ENCODE measurements around the gene RBFOX1. TPM values are rescaled to one million over a fixed set of nuclear protein-coding genes. Genes with fewer than 3 reads are reported as not detected.

Gene RBFOX1
- total and polyA plus RNA-seq, 9 donors: 0.28 to 2.6 (median 0.48) TPM; not detected in 2

GRCh38 chr16:7380441-7380840, 47.8 kb downstream of the RBFOX1 start:
- WGBS, 3 donors: 8 to 50% (median 12%) methylated on average over 5 of the region's 5 CpGs
- DNase-seq: no peak
- H3K4me3 ChIP-seq: no peak overlapping the region
- TF ChIP-seq EP300 (IDR thresholded peaks at IDR 0.05) (no peak), POLR2A (IDR thresholded peaks at IDR 0.05) (no peak), CTCF (IDR thresholded peaks at IDR 0.05) (no peak)
- H3K9me3 ChIP-seq: no peaks in the 10 kb centered on the region
- H3K4me1 ChIP-seq (ENCODE audit: insufficient read depth): no peaks in the 10 kb centered on the region
- no peak overlapping the region for H3K27ac ChIP-seq
- no peaks in the 10 kb centered on the region for H3K27me3 ChIP-seq
- H3K36me3 ChIP-seq: no peaks in the 10 kb centered on the region
- intact Hi-C loops (cut with DNase I): no loop called here

- Histone ChIP-seq H3K27ac (no peak overlapping the region), H3K9me3 (no peaks in the 10 kb centered on the region), H3K36me3 (no peaks in the 10 kb centered on the region), H3K4me1 (ENCODE audit: insufficient read depth) (no peaks in the 10 kb centered on the region), H3K4me3 (no peak overlapping the region), H3K27me3 (no peaks in the 10 kb centered on the region)
- no peak for DNase-seq
- 3 to 33% (median 8%) methylated on average over 3 of the region's 3 CpGs for WGBS, 3 donors
- intact Hi-C loops (cut with DNase I): no loop called here
- no peak for TF ChIP-seq EP300 (IDR thresholded peaks at IDR 0.05)
- TF ChIP-seq CTCF (IDR thresholded peaks at IDR 0.05): no peak
- TF ChIP-seq POLR2A (IDR thresholded peaks at IDR 0.05): no peak
These were observed 48.3 kb downstream of the RBFOX1 start for GRCh38 chr16:7380911-7381310.

- 79 to 80% (median 79%) methylated on average over 6 of the region's 6 CpGs for WGBS, 3 donors
- intact Hi-C loops (cut with DNase I): no loop called here
- H3K27ac ChIP-seq: no peak overlapping the region
- no peak for DNase-seq
- H3K36me3 ChIP-seq: no peaks in the 10 kb centered on the region
- TF ChIP-seq CTCF (IDR thresholded peaks at IDR 0.05) (no peak), EP300 (IDR thresholded peaks at IDR 0.05) (no peak), POLR2A (IDR thresholded peaks at IDR 0.05) (no peak)
- no peak overlapping the region for H3K4me3 ChIP-seq
- H3K4me1 ChIP-seq (ENCODE audit: insufficient read depth): no peaks in the 10 kb centered on the region
- H3K9me3 ChIP-seq: no peaks in the 10 kb centered on the region
- H3K27me3 ChIP-seq: no peaks in the 10 kb centered on the region
These were observed 49.0 kb downstream of the RBFOX1 start for GRCh38 chr16:7381671-7382070.

GRCh38 chr16:7382521-7382920, 49.9 kb downstream of the RBFOX1 start:
- intact Hi-C loops (cut with DNase I): no loop called here
- no peaks in the 10 kb centered on the region for H3K9me3 ChIP-seq
- 62 to 81% (median 75%) methylated on average over 6 of the region's 6 CpGs for WGBS, 3 donors
- H3K27ac ChIP-seq: no peak overlapping the region
- no peak overlapping the region for H3K4me3 ChIP-seq
- H3K4me1 ChIP-seq (ENCODE audit: insufficient read depth): no peaks in the 10 kb centered on the region
- H3K27me3 ChIP-seq: no peaks in the 10 kb centered on the region
- no peak for DNase-seq
- no peaks in the 10 kb centered on the region for H3K36me3 ChIP-seq
- TF ChIP-seq CTCF (IDR thresholded peaks at IDR 0.05) (no peak), EP300 (IDR thresholded peaks at IDR 0.05) (no peak), POLR2A (IDR thresholded peaks at IDR 0.05) (no peak)

GRCh38 chr16:7390974-7391373, 58.3 kb downstream of the RBFOX1 start:
- H3K27me3 ChIP-seq: no peaks in the 10 kb centered on the region
- H3K4me1 ChIP-seq (ENCODE audit: insufficient read depth): no peaks in the 10 kb centered on the region
- no peak for DNase-seq
- no peaks in the 10 kb centered on the region for H3K9me3 ChIP-seq
- H3K4me3 ChIP-seq: no peak overlapping the region
- 75 to 83% (median 76%) methylated on average over 5 of the region's 5 CpGs for WGBS, 3 donors
- H3K27ac ChIP-seq: no peak overlapping the region
- no peaks in the 10 kb centered on the region for H3K36me3 ChIP-seq
- intact Hi-C loops (cut with DNase I): no loop called here
- TF ChIP-seq EP300 (IDR thresholded peaks at IDR 0.05): no peak
- no peak for TF ChIP-seq POLR2A (IDR thresholded peaks at IDR 0.05)
- TF ChIP-seq CTCF (IDR thresholded peaks at IDR 0.05): no peak

Data from ovary (tissue), 9 donors.